SK-N-SH treated with all-trans-retinoic acid at 6 μM for 48 hours (cell line): ENCODE data around the gene MELK.
A peak's percentile ranks its signal among the peaks of the same experiment; 100 is the strongest.

Experiments used
- ATAC-seq: fragments of 200-7000 bp; cut with Tn5 transposase; 3 replicates; pipeline ENCODE4 v1.9.1; 2020; ENCODE audit warnings: mild to moderate bottlenecking, moderate library complexity
- ARNTL ChIP-seq: fragments of 450-650 bp; formaldehyde crosslinking; IDR thresholded peaks from 2 replicates; pipeline ENCODE4 v1.5.0; 2020; ENCODE audit warnings: low read depth, mild to moderate bottlenecking, moderate library complexity, borderline replicate concordance
- BACH2 ChIP-seq: fragments of 250-450 bp; sonication (Bioruptor Pico); IDR thresholded peaks from 2 replicates; pipeline ENCODE4 v1.9.0; 2021; ENCODE audit warnings: mild to moderate bottlenecking, borderline replicate concordance
- CSDC2 ChIP-seq: fragments of 250-450 bp; sonication (Bioruptor Pico); IDR thresholded peaks from 2 replicates; pipeline ENCODE4 v1.5.0; 2020; ENCODE audit warnings: mild to moderate bottlenecking, moderate library complexity
- ESRRG ChIP-seq: fragments of 250-450 bp; sonication (Bioruptor Pico); IDR thresholded peaks from 2 replicates; pipeline ENCODE4 v1.6.1; 2021; ENCODE audit warnings: mild to moderate bottlenecking
- ISL1 ChIP-seq: fragments of 250-450 bp; sonication (Bioruptor Pico); IDR thresholded peaks from 2 replicates; pipeline ENCODE4 v2.1.2; 2022; ENCODE audit warnings: mild to moderate bottlenecking, moderate library complexity
- PATZ1 ChIP-seq: fragments of 250-450 bp; sonication (Bioruptor Pico); IDR thresholded peaks from 2 replicates; pipeline ENCODE4 v1.8.0; 2020; ENCODE audit warnings: mild to moderate bottlenecking, moderate library complexity, borderline replicate concordance
- SNAI2 ChIP-seq: fragments of 250-450 bp; sonication (Bioruptor Pico); IDR thresholded peaks from 2 replicates; pipeline ENCODE4 v1.5.0; 2020; ENCODE audit warnings: mild to moderate bottlenecking, moderate library complexity
- TCF4 ChIP-seq: fragments of 250-450 bp; sonication (Bioruptor Pico); IDR thresholded peaks from 2 replicates; pipeline ENCODE4 v1.8.0; 2021; ENCODE audit warnings: mild to moderate bottlenecking, moderate library complexity, borderline replicate concordance
- TOX ChIP-seq: fragments of 250-450 bp; sonication (Bioruptor Pico); IDR thresholded peaks from 2 replicates; pipeline ENCODE4 v1.8.0; 2021; ENCODE audit warnings: mild to moderate bottlenecking, moderate library complexity, borderline replicate concordance
- ZNF565 ChIP-seq: fragments of 450-650 bp; formaldehyde crosslinking; conservative IDR thresholded peaks from 2 replicates; pipeline ENCODE4 v1.5.0; 2020; ENCODE audit warnings: low read depth, mild to moderate bottlenecking, moderate library complexity
- ZNF70 ChIP-seq: fragments of 450-650 bp; formaldehyde crosslinking; IDR thresholded peaks from 2 replicates; pipeline ENCODE4 v1.5.0; 2020; ENCODE audit warnings: mild to moderate bottlenecking, moderate library complexity
- TF ChIP-seq, protein P1 (sequence below): fragments of 250-450 bp; sonication (Bioruptor Pico); IDR thresholded peaks from 2 replicates; pipeline ENCODE4 v1.5.1; 2021; ENCODE audit warnings: mild to moderate bottlenecking, moderate library complexity
- TF ChIP-seq, protein P2 (sequence below): fragments of 250-450 bp; sonication (Bioruptor Pico); IDR thresholded peaks from 2 replicates; pipeline ENCODE4 v1.5.0; 2020; ENCODE audit warnings: mild to moderate bottlenecking, moderate library complexity
- TF ChIP-seq, protein P3 (sequence below): fragments of 250-450 bp; sonication (Bioruptor Pico); IDR thresholded peaks from 2 replicates; pipeline ENCODE4 v1.8.0; 2021; ENCODE audit warnings: low read depth, mild to moderate bottlenecking, moderate library complexity, borderline replicate concordance
- TF ChIP-seq, protein P4 (sequence below): fragments of 250-450 bp; sonication (Bioruptor Pico); IDR thresholded peaks from 2 replicates; pipeline ENCODE4 v1.5.1; 2020; ENCODE audit warnings: low read depth, mild to moderate bottlenecking, moderate library complexity

Gene MELK

GRCh38 chr9:36637491-36638270 lies 65.0 kb downstream of the MELK start:
- peak; percentile 47; the same call in 2 of the 3 replicates for ATAC-seq
- TF ChIP-seq TCF4 (CRISPR knock-in tag) (no peak), ARNTL (CRISPR knock-in tag) (no peak), SNAI2 (CRISPR knock-in tag) (no peak), TOX (CRISPR knock-in tag) (no peak), BACH2 (CRISPR knock-in tag) (no peak)
- TF ChIP-seq, protein P1, sequence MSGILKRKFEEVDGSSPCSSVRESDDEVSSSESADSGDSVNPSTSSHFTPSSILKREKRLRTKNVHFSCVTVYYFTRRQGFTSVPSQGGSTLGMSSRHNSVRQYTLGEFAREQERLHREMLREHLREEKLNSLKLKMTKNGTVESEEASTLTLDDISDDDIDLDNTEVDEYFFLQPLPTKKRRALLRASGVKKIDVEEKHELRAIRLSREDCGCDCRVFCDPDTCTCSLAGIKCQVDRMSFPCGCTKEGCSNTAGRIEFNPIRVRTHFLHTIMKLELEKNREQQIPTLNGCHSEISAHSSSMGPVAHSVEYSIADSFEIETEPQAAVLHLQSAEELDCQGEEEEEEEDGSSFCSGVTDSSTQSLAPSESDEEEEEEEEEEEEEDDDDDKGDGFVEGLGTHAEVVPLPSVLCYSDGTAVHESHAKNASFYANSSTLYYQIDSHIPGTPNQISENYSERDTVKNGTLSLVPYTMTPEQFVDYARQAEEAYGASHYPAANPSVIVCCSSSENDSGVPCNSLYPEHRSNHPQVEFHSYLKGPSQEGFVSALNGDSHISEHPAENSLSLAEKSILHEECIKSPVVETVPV = no peak

DNA sequence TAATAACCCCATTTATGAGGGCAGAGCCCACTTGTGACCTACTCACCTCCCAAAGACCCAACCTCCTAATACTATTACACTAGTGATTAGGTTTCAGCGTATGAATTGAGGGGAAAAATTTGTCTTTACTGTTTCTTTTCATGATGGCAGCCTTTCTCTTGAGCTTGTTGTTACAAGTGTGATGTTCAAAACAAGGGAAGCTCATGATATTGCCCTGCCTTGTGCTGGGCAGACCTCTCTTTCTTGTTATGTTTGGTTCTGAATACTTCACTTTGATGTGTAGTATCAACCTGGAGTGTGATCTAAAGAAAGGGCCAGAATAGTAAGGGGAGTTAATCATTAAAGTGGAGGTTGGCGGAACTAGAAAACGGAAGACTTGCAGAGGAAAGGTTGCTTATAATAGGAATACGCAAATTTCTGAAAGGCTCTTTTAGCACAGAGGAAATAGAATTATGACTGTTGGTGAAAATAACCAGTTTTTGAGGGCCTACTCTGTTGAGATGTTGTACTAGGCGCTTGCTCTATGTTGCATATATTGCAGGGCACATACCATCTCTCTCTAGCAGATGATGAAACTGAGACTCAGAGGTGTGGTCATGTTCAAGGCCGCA lies 68.2 kb downstream of the MELK start:
- no peak for ATAC-seq
- TF ChIP-seq, protein P2, sequence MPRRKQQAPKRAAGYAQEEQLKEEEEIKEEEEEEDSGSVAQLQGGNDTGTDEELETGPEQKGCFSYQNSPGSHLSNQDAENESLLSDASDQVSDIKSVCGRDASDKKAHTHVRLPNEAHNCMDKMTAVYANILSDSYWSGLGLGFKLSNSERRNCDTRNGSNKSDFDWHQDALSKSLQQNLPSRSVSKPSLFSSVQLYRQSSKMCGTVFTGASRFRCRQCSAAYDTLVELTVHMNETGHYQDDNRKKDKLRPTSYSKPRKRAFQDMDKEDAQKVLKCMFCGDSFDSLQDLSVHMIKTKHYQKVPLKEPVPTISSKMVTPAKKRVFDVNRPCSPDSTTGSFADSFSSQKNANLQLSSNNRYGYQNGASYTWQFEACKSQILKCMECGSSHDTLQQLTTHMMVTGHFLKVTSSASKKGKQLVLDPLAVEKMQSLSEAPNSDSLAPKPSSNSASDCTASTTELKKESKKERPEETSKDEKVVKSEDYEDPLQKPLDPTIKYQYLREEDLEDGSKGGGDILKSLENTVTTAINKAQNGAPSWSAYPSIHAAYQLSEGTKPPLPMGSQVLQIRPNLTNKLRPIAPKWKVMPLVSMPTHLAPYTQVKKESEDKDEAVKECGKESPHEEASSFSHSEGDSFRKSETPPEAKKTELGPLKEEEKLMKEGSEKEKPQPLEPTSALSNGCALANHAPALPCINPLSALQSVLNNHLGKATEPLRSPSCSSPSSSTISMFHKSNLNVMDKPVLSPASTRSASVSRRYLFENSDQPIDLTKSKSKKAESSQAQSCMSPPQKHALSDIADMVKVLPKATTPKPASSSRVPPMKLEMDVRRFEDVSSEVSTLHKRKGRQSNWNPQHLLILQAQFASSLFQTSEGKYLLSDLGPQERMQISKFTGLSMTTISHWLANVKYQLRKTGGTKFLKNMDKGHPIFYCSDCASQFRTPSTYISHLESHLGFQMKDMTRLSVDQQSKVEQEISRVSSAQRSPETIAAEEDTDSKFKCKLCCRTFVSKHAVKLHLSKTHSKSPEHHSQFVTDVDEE (CRISPR knock-in tag) = no peak
- TF ChIP-seq ZNF70 (CRISPR knock-in tag) (no peak), ISL1 (no peak), PATZ1 (CRISPR knock-in tag) (no peak), ZNF565 (CRISPR knock-in tag) (no peak), CSDC2 (CRISPR knock-in tag) (no peak)
- TF ChIP-seq, protein P1 = no peak
- TF ChIP-seq, protein P3, sequence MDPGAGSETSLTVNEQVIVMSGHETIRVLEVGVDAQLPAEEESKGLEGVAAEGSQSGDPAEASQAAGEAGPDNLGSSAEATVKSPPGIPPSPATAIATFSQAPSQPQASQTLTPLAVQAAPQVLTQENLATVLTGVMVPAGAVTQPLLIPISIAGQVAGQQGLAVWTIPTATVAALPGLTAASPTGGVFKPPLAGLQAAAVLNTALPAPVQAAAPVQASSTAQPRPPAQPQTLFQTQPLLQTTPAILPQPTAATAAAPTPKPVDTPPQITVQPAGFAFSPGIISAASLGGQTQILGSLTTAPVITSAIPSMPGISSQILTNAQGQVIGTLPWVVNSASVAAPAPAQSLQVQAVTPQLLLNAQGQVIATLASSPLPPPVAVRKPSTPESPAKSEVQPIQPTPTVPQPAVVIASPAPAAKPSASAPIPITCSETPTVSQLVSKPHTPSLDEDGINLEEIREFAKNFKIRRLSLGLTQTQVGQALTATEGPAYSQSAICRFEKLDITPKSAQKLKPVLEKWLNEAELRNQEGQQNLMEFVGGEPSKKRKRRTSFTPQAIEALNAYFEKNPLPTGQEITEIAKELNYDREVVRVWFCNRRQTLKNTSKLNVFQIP (CRISPR knock-in tag) = no peak

- TF ChIP-seq TOX (CRISPR knock-in tag) (no peak), ESRRG (CRISPR knock-in tag) (no peak)
- TF ChIP-seq, protein P4, sequence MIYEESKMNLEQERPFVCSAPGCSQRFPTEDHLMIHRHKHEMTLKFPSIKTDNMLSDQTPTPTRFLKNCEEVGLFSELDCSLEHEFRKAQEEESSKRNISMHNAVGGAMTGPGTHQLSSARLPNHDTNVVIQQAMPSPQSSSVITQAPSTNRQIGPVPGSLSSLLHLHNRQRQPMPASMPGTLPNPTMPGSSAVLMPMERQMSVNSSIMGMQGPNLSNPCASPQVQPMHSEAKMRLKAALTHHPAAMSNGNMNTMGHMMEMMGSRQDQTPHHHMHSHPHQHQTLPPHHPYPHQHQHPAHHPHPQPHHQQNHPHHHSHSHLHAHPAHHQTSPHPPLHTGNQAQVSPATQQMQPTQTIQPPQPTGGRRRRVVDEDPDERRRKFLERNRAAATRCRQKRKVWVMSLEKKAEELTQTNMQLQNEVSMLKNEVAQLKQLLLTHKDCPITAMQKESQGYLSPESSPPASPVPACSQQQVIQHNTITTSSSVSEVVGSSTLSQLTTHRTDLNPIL (CRISPR knock-in tag) = no peak
- ATAC-seq = no peak
Measured at GRCh38 chr9:36642817-36643216, 70.1 kb downstream of the MELK start.
